ENCODE measurements around the gene ABI3BP.

- TF ChIP-seq CTCF (IDR thresholded peaks at IDR 0.05; ENCODE audit: low read depth, low read length, missing input control): no peak
- no peak for TF ChIP-seq JUND (IDR thresholded peaks at IDR 0.05)
- TF ChIP-seq EGR1 (IDR thresholded peaks at IDR 0.05; ENCODE audit: low read depth in 2 of 2): no peak
- no peak for TF ChIP-seq ATF3 (IDR thresholded peaks at IDR 0.05)
- TF ChIP-seq FOXA1 (IDR thresholded peaks at IDR 0.05): no peak
- no peak for TF ChIP-seq SP1 (IDR thresholded peaks at IDR 0.05)
- TF ChIP-seq GABPA (IDR thresholded peaks at IDR 0.05 in 1 of 2, conservative IDR thresholded peaks at IDR 0.05 in 1 of 2): no peak
- TF ChIP-seq MAX (IDR thresholded peaks at IDR 0.05): no peak
- no peak for TF ChIP-seq RAD21 (IDR thresholded peaks at IDR 0.05)
- no peak for TF ChIP-seq YY1 (IDR thresholded peaks at IDR 0.05)
- no peak for TF ChIP-seq TAF1 (conservative IDR thresholded peaks at IDR 0.05)
- no peak for TF ChIP-seq REST (IDR thresholded peaks at IDR 0.05)
These were observed 33.0 kb upstream of the ABI3BP start for GRCh38 chr3:101026244-101026643.
